ENCODE results near the gene GAL3ST2.

GAL3ST2 gene

DNA sequence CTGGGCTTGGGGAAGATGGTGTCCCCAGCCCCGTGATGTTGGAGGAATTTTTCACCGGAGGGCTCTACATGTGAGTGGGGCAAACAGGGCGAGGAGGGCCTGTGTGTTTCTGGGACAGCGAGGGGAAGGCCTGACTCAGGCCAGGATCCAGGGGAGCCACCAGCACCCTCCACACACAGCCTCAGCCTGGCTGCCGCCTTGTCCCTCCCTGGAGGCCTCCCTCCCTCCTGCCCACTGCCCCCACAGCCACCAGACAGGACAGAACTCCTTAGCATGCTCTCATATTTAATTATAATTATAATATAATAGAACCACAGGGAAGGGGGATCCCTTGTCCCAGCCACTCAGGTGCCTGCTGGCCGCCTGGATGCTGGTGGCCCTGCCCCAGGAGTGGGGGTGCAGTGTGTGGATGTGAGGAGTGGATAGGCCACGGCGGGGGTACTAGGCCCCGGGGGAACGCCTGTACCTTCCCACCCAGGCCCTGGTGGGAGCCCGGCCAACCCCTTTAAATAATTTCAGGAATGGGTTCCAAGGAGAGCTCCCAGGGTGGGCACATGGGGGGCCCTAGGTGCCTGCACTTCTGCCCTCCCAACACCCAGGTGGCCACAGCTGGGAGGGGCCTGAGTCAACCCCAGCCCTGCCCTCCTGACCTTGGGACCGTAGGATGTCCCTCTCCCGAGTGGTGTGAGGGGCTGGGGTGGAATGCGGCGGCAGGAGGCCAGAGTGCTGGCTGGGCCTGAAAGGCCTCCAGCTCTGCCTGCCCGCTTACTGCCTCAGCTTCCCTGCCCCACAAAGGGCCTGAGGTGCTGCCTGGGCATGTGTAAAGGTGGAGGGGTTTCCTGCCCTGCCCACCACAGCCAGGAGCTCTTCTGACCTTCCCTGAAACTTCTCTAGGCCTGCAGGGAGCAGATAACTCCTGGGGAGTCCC is 73.3 kb downstream of the GAL3ST2 start:
- Mint-ChIP-seq H3K27ac (ENCODE audit: low read depth) (no peak overlapping the region), H3K9me3 (no peaks in the 10 kb centered on the region), H3K36me3 (ENCODE audit: insufficient read depth) (peaks cover 7% of the 10 kb centered on the region), H3K27me3 (no peaks in the 10 kb centered on the region), H3K4me3 (no peak overlapping the region), H3K4me1 (peaks cover 23% of the 10 kb centered on the region)
- ATAC-seq (replicated peaks; ENCODE audit: extremely low read depth, poor library complexity, severe bottlenecking) (no peak), DNase-seq (ENCODE audit: low spot score in 2 of 2) (no peak)

- DNase-seq (ENCODE audit: low spot score in 2 of 2) (no peak), ATAC-seq (replicated peaks; ENCODE audit: extremely low read depth, poor library complexity, severe bottlenecking) (no peak)
- Mint-ChIP-seq H3K27ac (ENCODE audit: low read depth) (no peak overlapping the region), H3K36me3 (ENCODE audit: insufficient read depth) (peaks cover 9% of the 10 kb centered on the region), H3K4me3 (no peak overlapping the region), H3K4me1 (peaks cover 20% of the 10 kb centered on the region), H3K27me3 (no peaks in the 10 kb centered on the region), H3K9me3 (no peaks in the 10 kb centered on the region)
Observed at GRCh38 chr2:241850544-241851324, 74.1 kb downstream of the GAL3ST2 start.

- H3K27me3 Mint-ChIP-seq, result no peaks in the 10 kb centered on the region
- ATAC-seq (replicated peaks; ENCODE audit: extremely low read depth, poor library complexity, severe bottlenecking) (no peak), DNase-seq (ENCODE audit: low spot score in 2 of 2) (no peak)
- H3K36me3 Mint-ChIP-seq (ENCODE audit: insufficient read depth), result peaks cover 7% of the 10 kb centered on the region
- H3K27ac Mint-ChIP-seq (ENCODE audit: low read depth), result no peak overlapping the region
- H3K9me3 Mint-ChIP-seq, result no peaks in the 10 kb centered on the region
- H3K4me1 Mint-ChIP-seq, result peaks cover 19% of the 10 kb centered on the region
- H3K4me3 Mint-ChIP-seq, result no peak overlapping the region
Observed at GRCh38 chr2:241851325-241852115, 74.9 kb downstream of the GAL3ST2 start.

GRCh38 chr2:241852116-241852980 is 75.7 kb downstream of the GAL3ST2 start:
- no peak overlapping the region for H3K27ac Mint-ChIP-seq (ENCODE audit: low read depth)
- H3K27me3 Mint-ChIP-seq, result no peaks in the 10 kb centered on the region
- ATAC-seq (replicated peaks; ENCODE audit: extremely low read depth, poor library complexity, severe bottlenecking) (no peak), DNase-seq (ENCODE audit: low spot score in 2 of 2) (no peak)
- H3K4me3 Mint-ChIP-seq, result no peak overlapping the region
- peaks cover 7% of the 10 kb centered on the region for H3K36me3 Mint-ChIP-seq (ENCODE audit: insufficient read depth)
- H3K4me1 Mint-ChIP-seq, result peaks cover 24% of the 10 kb centered on the region
- H3K9me3 Mint-ChIP-seq, result no peaks in the 10 kb centered on the region

DNA sequence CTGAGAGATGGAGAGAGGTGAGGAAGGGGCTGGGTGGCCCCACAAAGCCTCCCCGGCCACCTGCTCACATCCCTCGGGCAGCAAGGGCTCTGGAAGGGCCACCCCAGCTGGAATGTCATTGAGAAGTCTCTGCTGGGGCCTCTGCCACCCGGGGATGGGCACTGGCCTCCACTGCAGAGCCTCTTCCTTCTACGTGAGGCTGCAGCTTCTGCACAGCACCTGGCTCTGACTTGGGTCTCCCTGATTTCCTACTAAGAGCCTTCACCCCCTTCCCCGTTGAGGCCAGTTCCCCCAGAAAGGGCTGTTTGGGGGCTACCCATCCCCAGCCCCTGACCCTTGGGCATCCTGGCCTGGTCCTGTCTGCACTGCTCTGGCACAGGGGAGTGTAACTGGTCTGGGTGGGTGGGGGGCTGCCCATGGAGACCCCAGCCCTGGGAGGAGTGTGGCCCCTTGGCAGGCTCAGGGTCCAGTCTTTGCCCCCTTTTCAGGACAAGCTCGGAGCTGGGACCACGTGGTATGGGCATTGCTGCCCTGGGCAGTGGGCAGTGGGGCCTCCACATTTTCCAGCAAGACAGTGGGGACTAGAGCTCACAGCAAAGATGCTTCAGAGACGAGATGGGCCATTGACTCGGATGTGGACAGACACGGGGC is 76.5 kb downstream of the GAL3ST2 start:
- H3K27ac Mint-ChIP-seq (ENCODE audit: low read depth), result no peak overlapping the region
- DNase-seq (ENCODE audit: low spot score in 2 of 2) (no peak), ATAC-seq (replicated peaks; ENCODE audit: extremely low read depth, poor library complexity, severe bottlenecking) (no peak)
- peaks cover 8% of the 10 kb centered on the region for H3K36me3 Mint-ChIP-seq (ENCODE audit: insufficient read depth)
- H3K4me3 Mint-ChIP-seq, result no peak overlapping the region
- H3K27me3 Mint-ChIP-seq, result no peaks in the 10 kb centered on the region
- peaks cover 31% of the 10 kb centered on the region for H3K4me1 Mint-ChIP-seq
- H3K9me3 Mint-ChIP-seq, result no peaks in the 10 kb centered on the region
